ENCODE results near the gene LY9. TPM values are rescaled to one million over a fixed set of nuclear protein-coding genes. Genes with fewer than 3 reads are reported as not detected.

The LY9 gene
- total and polyA plus RNA-seq, 2 of the 13 experiments (the other 11 are each of a cell fraction or from before 2014, with no cell fraction given): not detected

GRCh38 chr1:160866001-160866694 is 70.2 kb downstream of the LY9 start (continued):
- TF ChIP-seq, protein P1, sequence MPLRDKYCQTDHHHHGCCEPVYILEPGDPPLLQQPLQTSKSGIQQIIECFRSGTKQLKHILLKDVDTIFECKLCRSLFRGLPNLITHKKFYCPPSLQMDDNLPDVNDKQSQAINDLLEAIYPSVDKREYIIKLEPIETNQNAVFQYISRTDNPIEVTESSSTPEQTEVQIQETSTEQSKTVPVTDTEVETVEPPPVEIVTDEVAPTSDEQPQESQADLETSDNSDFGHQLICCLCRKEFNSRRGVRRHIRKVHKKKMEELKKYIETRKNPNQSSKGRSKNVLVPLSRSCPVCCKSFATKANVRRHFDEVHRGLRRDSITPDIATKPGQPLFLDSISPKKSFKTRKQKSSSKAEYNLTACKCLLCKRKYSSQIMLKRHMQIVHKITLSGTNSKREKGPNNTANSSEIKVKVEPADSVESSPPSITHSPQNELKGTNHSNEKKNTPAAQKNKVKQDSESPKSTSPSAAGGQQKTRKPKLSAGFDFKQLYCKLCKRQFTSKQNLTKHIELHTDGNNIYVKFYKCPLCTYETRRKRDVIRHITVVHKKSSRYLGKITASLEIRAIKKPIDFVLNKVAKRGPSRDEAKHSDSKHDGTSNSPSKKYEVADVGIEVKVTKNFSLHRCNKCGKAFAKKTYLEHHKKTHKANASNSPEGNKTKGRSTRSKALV (CRISPR knock-in tag; IDR thresholded peaks at IDR 0.05): no peak
- TF ChIP-seq PHF21A (CRISPR knock-in tag; IDR thresholded peaks at IDR 0.05): 0 out of 2 replicates have a peak, but pooled peaks have one; percentile 12
- TF ChIP-seq ELF3 (CRISPR knock-in tag; IDR thresholded peaks at IDR 0.05): no peak
- no peak for TF ChIP-seq NFIC (IDR thresholded peaks at IDR 0.05; ENCODE audit: low read length)
- no peak for TF ChIP-seq ZFYVE20 (CRISPR knock-in tag; IDR thresholded peaks at IDR 0.05; ENCODE audit: borderline replicate concordance, low read depth)
- TF ChIP-seq, protein P2, sequence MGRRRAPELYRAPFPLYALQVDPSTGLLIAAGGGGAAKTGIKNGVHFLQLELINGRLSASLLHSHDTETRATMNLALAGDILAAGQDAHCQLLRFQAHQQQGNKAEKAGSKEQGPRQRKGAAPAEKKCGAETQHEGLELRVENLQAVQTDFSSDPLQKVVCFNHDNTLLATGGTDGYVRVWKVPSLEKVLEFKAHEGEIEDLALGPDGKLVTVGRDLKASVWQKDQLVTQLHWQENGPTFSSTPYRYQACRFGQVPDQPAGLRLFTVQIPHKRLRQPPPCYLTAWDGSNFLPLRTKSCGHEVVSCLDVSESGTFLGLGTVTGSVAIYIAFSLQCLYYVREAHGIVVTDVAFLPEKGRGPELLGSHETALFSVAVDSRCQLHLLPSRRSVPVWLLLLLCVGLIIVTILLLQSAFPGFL (CRISPR knock-in tag; IDR thresholded peaks at IDR 0.05): no peak
- TF ChIP-seq PITX1 (CRISPR knock-in tag; IDR thresholded peaks at IDR 0.05): peak; percentile 86
- no peak for TF ChIP-seq ZNF839 (CRISPR knock-in tag; IDR thresholded peaks at IDR 0.05; ENCODE audit: borderline replicate concordance)
- no peak for TF ChIP-seq NFKBIZ (CRISPR knock-in tag; IDR thresholded peaks at IDR 0.05)
- TF ChIP-seq ZSCAN22 (CRISPR knock-in tag; IDR thresholded peaks at IDR 0.05): no peak
- no peak for TF ChIP-seq NFE2L2 (IDR thresholded peaks at IDR 0.05; ENCODE audit: low read length)
- TF ChIP-seq PRDM4 (CRISPR knock-in tag; IDR thresholded peaks at IDR 0.05; ENCODE audit: borderline replicate concordance): no peak
- TF ChIP-seq RFX3 (CRISPR knock-in tag; IDR thresholded peaks at IDR 0.05): no peak
- TF ChIP-seq ZNF883 (CRISPR knock-in tag; IDR thresholded peaks at IDR 0.05; ENCODE audit: not compliant biosample characterization): no peak
- TF ChIP-seq SAP130 (CRISPR knock-in tag; IDR thresholded peaks at IDR 0.05; ENCODE audit: low read depth): no peak
- no peak for TF ChIP-seq NCOA5 (CRISPR knock-in tag; IDR thresholded peaks at IDR 0.05)
- TF ChIP-seq SRSF4 (IDR thresholded peaks at IDR 0.05; ENCODE audit: low read depth, low read length, poor library complexity, severe bottlenecking): no peak
- no peak for TF ChIP-seq ATF1 (CRISPR knock-in tag; IDR thresholded peaks at IDR 0.05)
- TF ChIP-seq PHB2 (IDR thresholded peaks at IDR 0.05; ENCODE audit: partially characterized antibody): no peak
- no peak for TF ChIP-seq ZBTB49 (CRISPR knock-in tag; IDR thresholded peaks at IDR 0.05; ENCODE audit: borderline replicate concordance)
- TF ChIP-seq ZNF10 (CRISPR knock-in tag; IDR thresholded peaks at IDR 0.05; ENCODE audit: borderline replicate concordance, low read depth): no peak
- TF ChIP-seq, protein P3, sequence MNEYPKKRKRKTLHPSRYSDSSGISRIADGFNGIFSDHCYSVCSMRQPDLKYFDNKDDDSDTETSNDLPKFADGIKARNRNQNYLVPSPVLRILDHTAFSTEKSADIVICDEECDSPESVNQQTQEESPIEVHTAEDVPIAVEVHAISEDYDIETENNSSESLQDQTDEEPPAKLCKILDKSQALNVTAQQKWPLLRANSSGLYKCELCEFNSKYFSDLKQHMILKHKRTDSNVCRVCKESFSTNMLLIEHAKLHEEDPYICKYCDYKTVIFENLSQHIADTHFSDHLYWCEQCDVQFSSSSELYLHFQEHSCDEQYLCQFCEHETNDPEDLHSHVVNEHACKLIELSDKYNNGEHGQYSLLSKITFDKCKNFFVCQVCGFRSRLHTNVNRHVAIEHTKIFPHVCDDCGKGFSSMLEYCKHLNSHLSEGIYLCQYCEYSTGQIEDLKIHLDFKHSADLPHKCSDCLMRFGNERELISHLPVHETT (CRISPR knock-in tag; conservative IDR thresholded peaks at IDR 0.05): no peak

Measured in HepG2 (cell line).